ENCODE results near the gene PLXNA1.

Gene PLXNA1

DNA sequence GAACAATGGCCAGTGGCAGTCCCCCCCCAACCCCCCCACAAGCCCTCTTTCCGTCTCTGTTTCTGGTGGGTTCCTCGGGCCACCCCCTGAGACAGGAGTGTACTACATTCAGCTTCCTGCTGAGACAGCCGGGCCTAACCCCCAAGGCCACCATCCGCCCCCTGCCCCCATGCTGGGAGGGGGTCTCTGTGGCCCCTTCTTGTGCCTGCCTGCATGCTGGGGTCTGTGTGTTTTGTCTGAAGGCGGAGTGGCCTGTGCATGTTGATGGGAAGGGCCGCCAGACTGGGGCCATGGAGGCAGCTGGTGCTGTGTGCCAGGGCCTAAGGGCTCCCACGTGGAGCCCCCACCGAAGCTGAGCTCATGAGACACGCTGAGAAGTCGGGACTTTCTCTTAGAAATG, 26.6 kb downstream of the PLXNA1 start:
- TF ChIP-seq FOXM1 (IDR thresholded peaks at IDR 0.05; ENCODE audit: borderline replicate concordance, low read depth) (no peak), RAD21 (IDR thresholded peaks at IDR 0.05; ENCODE audit: low read depth) (no peak), NFIC (IDR thresholded peaks at IDR 0.05) (no peak), ZBTB7A (IDR thresholded peaks at IDR 0.05; ENCODE audit: low read depth) (no peak), EP300 (IDR thresholded peaks at IDR 0.05; ENCODE audit: borderline replicate concordance) (no peak), TCF12 (IDR thresholded peaks at IDR 0.05; ENCODE audit: low read depth) (no peak), TEAD4 (IDR thresholded peaks at IDR 0.05) (no peak)
- TF ChIP-seq, protein P1, sequence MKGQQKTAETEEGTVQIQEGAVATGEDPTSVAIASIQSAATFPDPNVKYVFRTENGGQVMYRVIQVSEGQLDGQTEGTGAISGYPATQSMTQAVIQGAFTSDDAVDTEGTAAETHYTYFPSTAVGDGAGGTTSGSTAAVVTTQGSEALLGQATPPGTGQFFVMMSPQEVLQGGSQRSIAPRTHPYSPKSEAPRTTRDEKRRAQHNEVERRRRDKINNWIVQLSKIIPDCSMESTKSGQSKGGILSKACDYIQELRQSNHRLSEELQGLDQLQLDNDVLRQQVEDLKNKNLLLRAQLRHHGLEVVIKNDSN (IDR thresholded peaks at IDR 0.05), result no peak
- TF ChIP-seq, protein P2, sequence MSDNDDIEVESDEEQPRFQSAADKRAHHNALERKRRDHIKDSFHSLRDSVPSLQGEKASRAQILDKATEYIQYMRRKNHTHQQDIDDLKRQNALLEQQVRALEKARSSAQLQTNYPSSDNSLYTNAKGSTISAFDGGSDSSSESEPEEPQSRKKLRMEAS (IDR thresholded peaks at IDR 0.05), result no peak

DNA sequence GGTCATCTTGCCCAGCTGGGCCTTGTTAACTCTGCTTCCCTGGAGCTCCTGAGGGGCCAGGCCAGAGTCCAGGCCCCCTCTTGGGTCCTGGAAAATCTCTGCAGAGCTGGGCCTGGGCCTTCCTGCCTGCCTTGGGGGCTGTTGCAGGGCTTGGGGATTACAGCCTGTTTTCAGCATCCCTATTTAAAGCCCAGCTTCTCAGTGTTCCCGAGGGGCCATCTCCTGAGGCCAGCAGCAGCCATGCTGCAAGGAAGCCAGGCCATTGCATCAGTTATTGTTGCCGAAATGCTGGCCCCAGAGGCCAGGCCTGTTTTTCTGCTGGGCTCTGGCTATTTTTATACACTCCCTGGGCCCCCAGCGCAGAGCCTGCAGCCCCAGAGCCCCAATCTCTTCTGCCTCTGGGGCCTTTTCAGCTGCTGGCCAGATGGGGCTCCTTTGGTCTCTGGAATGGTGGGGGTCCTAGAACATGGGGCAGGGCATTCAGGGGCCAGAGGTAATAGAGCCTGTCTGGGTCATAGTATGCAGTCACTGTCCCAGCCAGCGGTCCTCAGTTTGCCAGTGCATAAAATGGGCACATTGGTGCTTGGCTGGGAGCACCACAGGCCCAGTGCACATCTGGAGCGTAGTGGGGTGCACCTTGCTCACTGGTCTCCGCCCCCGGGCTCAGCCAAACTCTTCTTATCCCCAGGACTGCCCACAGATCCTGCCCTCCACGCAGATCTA, 28.5 kb downstream of the PLXNA1 start:
- no peak for TF ChIP-seq EP300 (IDR thresholded peaks at IDR 0.05; ENCODE audit: borderline replicate concordance)
- TF ChIP-seq, protein P2 (IDR thresholded peaks at IDR 0.05), result no peak

DNA sequence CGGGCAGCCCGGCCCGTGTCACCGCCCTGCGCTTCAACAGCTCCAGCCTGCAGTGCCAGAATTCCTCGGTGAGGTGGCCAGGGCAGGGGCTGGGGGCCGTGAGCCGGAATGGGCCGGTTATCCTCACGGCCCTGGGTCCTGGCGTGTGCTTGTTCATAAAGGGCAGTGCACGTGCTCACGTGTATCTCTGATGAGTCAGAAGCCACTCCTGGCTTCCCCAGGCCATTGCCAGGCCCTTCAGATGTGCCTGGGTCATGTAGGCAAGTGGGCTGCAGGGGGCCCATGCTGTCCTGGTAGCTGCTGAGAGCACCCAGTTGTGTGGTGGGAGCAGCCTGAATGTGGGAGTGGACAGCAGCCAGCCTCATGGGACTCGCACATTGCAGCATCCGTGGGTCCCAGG, 29.2 kb downstream of the PLXNA1 start:
- TF ChIP-seq, protein P1 (IDR thresholded peaks at IDR 0.05), result no peak
- TF ChIP-seq, protein P2 (IDR thresholded peaks at IDR 0.05), result no peak
- TF ChIP-seq CREB1 (IDR thresholded peaks at IDR 0.05; ENCODE audit: low read depth) (no peak), EP300 (IDR thresholded peaks at IDR 0.05; ENCODE audit: borderline replicate concordance) (no peak), REST (IDR thresholded peaks at IDR 0.05; ENCODE audit: low read depth) (no peak), ZBTB7A (IDR thresholded peaks at IDR 0.05; ENCODE audit: low read depth) (no peak), RAD21 (IDR thresholded peaks at IDR 0.05; ENCODE audit: low read depth) (no peak), TCF12 (IDR thresholded peaks at IDR 0.05; ENCODE audit: low read depth) (no peak), FOXM1 (IDR thresholded peaks at IDR 0.05; ENCODE audit: borderline replicate concordance, low read depth) (no peak), YY1 (IDR thresholded peaks at IDR 0.05; ENCODE audit: low read depth) (no peak), NFIC (IDR thresholded peaks at IDR 0.05) (no peak), CEBPB (IDR thresholded peaks at IDR 0.05) (no peak), TEAD4 (IDR thresholded peaks at IDR 0.05) (no peak), EGR1 (IDR thresholded peaks at IDR 0.05) (no peak), TAF1 (IDR thresholded peaks at IDR 0.05; ENCODE audit: low read depth) (no peak)

DNA sequence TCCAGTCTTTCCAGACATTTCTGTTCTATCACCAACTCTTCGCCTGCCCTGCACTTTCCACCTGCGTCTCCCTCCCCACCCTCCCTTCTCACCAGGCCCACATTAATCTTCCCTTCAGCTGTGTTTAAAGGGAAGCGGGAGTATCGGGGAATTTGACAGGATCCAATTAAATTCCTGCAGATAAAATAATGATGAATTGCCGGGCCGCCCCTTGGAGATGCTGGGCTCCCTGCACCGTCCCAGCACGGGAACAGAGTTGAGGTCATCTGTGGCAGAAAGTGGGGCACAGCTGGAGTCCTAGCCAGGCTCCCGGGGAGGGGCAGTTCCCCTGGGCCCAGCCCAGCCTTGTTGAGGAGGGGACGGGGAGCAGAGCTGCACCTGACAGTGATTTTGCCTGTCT, 30.3 kb downstream of the PLXNA1 start:
- TF ChIP-seq NFIC (IDR thresholded peaks at IDR 0.05), result no peak
- no peak for TF ChIP-seq EP300 (IDR thresholded peaks at IDR 0.05; ENCODE audit: borderline replicate concordance)
- no peak for TF ChIP-seq REST (IDR thresholded peaks at IDR 0.05; ENCODE audit: low read depth)
- TF ChIP-seq EGR1 (IDR thresholded peaks at IDR 0.05), result no peak
- no peak for TF ChIP-seq TEAD4 (IDR thresholded peaks at IDR 0.05)
- TF ChIP-seq TCF12 (IDR thresholded peaks at IDR 0.05; ENCODE audit: low read depth), result no peak

DNA sequence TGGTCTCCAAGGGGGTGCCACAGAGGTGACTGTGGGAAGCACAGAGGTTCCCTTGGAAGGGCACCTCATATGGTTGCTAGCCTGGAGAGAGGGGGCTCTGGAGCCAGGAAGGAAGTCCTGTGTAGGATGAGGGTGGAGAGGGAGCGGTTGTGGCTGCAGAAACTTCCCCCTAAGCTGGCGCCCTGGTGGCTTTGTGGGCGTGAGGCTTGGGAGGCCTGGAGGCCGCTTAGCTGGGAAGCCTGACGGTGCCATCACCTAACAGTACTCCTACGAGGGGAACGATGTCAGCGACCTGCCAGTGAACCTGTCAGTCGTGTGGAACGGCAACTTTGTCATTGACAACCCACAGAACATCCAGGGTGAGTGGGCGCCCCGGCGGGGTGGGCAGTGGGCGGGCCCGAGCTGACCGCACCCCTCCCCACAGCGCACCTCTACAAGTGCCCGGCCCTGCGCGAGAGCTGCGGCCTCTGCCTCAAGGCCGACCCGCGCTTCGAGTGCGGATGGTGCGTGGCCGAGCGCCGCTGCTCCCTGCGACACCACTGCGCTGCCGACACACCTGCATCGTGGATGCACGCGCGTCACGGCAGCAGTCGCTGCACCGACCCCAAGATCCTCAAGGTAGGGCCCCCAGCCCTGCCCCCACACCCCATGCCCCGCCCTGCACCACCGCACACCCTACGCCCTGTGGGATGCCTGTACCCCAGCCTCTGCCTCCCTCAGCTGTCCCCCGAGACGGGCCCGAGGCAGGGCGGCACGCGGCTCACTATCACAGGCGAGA, 31.0 kb downstream of the PLXNA1 start:
- TF ChIP-seq, protein P2 (IDR thresholded peaks at IDR 0.05), result no peak
- no peak for TF ChIP-seq NFIC (IDR thresholded peaks at IDR 0.05)
- TF ChIP-seq REST (IDR thresholded peaks at IDR 0.05; ENCODE audit: low read depth), result no peak
- no peak for TF ChIP-seq RAD21 (IDR thresholded peaks at IDR 0.05; ENCODE audit: low read depth)
- TF ChIP-seq CEBPB (IDR thresholded peaks at IDR 0.05), result no peak
- no peak for TF ChIP-seq ZBTB7A (IDR thresholded peaks at IDR 0.05; ENCODE audit: low read depth)
- TF ChIP-seq FOXM1 (IDR thresholded peaks at IDR 0.05; ENCODE audit: borderline replicate concordance, low read depth), result no peak
- TF ChIP-seq, protein P1 (IDR thresholded peaks at IDR 0.05), result no peak
- TF ChIP-seq EP300 (IDR thresholded peaks at IDR 0.05; ENCODE audit: borderline replicate concordance), result no peak

All from Ishikawa (cell line).